ENCODE data around the gene SLC2A1. TPM values are rescaled to one million over a fixed set of nuclear protein-coding genes. Genes with fewer than 3 reads are reported as not detected.
A peak's percentile ranks its signal among the peaks of the same experiment; 100 is the strongest.

Gene SLC2A1
- total and polyA plus RNA-seq, 9 of the 15 experiments (the other 6 are each of a cell fraction or from before 2014, with no cell fraction given), result 12.6 to 153 (median 48.0) TPM

GRCh38 chr1:42924082-42924850 is 34.4 kb downstream of the SLC2A1 start (continued):
- TF ChIP-seq PPARD (CRISPR knock-in tag; IDR thresholded peaks at IDR 0.05) (no peak), E2F6 (IDR thresholded peaks at IDR 0.05; ENCODE audit: borderline replicate concordance in 1 of 2, extremely low read depth in 1 of 2, insufficient read depth in 1 of 2, insufficient read length in 1 of 2, low read depth in 1 of 2, low read length in 1 of 2, poor library complexity in 1 of 2, severe bottlenecking in 1 of 2) (peak; percentile 71 to 72), ASH1L (IDR thresholded peaks at IDR 0.05; ENCODE audit: borderline replicate concordance, low read depth, partially characterized antibody) (peak; percentile 83), KAT7 (CRISPR knock-in tag; IDR thresholded peaks at IDR 0.05; ENCODE audit: borderline replicate concordance) (peak; percentile 93; the same call in 1 of the 2 replicates), AFF4 (CRISPR knock-in tag; IDR thresholded peaks at IDR 0.05) (peak; percentile 89; the same call in 1 of the 2 replicates), HMGN3 (IDR thresholded peaks at IDR 0.05; ENCODE audit: borderline replicate concordance, extremely low read depth, insufficient read length, low read depth, low read length) (peak; percentile 92), MECOM (CRISPR knock-in tag; IDR thresholded peaks at IDR 0.05) (0 out of 2 replicates have a peak, but pooled peaks have one; percentile 17), KDM5B (IDR thresholded peaks at IDR 0.05; ENCODE audit: insufficient replicate concordance, low read depth, low read length) (peak; percentile 92), MCM5 (IDR thresholded peaks at IDR 0.05; ENCODE audit: low read depth) (no peak), FOXA3 (CRISPR knock-in tag; conservative IDR thresholded peaks at IDR 0.05 in 1 of 2, IDR thresholded peaks at IDR 0.05 in 1 of 2) (peak in 1 of 2 experiments; percentile 54; a peak in 1 of 4 replicates), ZKSCAN1 (IDR thresholded peaks at IDR 0.05; ENCODE audit: low read depth, low read length) (peak; percentile 57; the same call in 1 of the 2 replicates), ILF3 (IDR thresholded peaks at IDR 0.05; ENCODE audit: borderline replicate concordance) (peak; percentile 62; the same call in 1 of the 2 replicates), STAT5B (CRISPR knock-in tag; IDR thresholded peaks at IDR 0.05) (no peak), CBX1 (IDR thresholded peaks at IDR 0.05; ENCODE audit: low read depth) (no peak; the same call in none of the 2 replicates), ZFPM2 (CRISPR knock-in tag; IDR thresholded peaks at IDR 0.05) (0 out of 2 replicates have a peak, but pooled peaks have one; percentile 83), PREB (CRISPR knock-in tag; IDR thresholded peaks at IDR 0.05) (peak; percentile 82; the same call in 1 of the 2 replicates), NR4A1 (CRISPR knock-in tag; IDR thresholded peaks at IDR 0.05) (no peak), NR4A1 (tag; IDR thresholded peaks at IDR 0.05) (0 out of 2 replicates have a peak, but pooled peaks have one; percentile 44), ZBTB17 (CRISPR knock-in tag; IDR thresholded peaks at IDR 0.05) (peak; percentile 79; the same call in 1 of the 2 replicates), FOXP1 (CRISPR knock-in tag; IDR thresholded peaks at IDR 0.05) (peak; percentile 83; the same call in 1 of the 2 replicates), COPS2 (conservative IDR thresholded peaks at IDR 0.05) (no peak)
